ENCODE measurements around the gene SNRPD3. TPM values are rescaled to one million over a fixed set of nuclear protein-coding genes. Genes with fewer than 3 reads are reported as not detected.

SNRPD3 gene
- total and polyA plus RNA-seq, 9 of the 15 experiments (the other 6 are each of a cell fraction or from before 2014, with no cell fraction given), result 131 to 366 (median 274) TPM

DNA sequence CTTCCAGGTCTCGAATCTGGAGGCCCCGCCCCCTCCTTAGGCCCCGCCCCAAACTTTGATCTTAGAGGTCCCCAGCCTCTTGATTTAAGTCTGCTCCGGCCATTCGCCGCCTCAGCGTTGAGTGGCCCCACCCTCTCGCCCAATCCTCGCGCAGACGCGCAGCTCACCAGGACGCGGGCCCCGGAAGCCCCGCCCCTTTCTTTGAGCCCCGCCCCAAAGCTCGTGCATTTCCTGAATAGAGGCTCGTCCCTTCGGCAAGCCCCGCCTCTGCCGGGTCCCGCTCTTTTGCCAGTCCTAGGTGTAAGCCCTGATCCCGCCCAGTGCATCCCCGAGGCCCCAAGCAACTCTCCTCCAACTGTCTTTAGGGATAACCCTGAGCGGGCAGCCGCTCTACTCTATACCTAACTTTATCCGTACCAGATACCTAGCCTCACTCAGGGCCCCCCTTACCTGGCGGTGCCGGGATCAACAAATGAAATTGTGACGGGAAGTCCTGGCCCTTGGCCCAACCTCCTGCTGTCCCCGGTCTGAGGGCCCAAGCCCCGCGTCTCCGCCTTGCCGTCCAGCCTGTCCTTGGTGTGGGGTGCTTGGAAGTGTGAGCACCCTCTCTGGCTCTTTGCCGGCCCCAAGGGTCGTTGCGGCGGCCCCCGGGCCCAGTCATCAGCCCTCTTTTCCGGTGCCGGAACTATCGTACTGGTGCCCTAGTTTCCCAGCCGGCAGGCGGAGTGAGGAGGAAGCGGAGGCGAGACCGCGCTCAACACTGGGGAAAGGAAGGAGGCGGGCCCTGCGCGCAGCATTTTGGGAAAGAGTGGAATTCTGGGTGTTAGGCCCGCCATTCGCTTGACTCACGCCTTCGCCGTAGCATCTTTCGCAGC lies at the start of gene SNRPD3 (continued):
- TF ChIP-seq, protein P1, sequence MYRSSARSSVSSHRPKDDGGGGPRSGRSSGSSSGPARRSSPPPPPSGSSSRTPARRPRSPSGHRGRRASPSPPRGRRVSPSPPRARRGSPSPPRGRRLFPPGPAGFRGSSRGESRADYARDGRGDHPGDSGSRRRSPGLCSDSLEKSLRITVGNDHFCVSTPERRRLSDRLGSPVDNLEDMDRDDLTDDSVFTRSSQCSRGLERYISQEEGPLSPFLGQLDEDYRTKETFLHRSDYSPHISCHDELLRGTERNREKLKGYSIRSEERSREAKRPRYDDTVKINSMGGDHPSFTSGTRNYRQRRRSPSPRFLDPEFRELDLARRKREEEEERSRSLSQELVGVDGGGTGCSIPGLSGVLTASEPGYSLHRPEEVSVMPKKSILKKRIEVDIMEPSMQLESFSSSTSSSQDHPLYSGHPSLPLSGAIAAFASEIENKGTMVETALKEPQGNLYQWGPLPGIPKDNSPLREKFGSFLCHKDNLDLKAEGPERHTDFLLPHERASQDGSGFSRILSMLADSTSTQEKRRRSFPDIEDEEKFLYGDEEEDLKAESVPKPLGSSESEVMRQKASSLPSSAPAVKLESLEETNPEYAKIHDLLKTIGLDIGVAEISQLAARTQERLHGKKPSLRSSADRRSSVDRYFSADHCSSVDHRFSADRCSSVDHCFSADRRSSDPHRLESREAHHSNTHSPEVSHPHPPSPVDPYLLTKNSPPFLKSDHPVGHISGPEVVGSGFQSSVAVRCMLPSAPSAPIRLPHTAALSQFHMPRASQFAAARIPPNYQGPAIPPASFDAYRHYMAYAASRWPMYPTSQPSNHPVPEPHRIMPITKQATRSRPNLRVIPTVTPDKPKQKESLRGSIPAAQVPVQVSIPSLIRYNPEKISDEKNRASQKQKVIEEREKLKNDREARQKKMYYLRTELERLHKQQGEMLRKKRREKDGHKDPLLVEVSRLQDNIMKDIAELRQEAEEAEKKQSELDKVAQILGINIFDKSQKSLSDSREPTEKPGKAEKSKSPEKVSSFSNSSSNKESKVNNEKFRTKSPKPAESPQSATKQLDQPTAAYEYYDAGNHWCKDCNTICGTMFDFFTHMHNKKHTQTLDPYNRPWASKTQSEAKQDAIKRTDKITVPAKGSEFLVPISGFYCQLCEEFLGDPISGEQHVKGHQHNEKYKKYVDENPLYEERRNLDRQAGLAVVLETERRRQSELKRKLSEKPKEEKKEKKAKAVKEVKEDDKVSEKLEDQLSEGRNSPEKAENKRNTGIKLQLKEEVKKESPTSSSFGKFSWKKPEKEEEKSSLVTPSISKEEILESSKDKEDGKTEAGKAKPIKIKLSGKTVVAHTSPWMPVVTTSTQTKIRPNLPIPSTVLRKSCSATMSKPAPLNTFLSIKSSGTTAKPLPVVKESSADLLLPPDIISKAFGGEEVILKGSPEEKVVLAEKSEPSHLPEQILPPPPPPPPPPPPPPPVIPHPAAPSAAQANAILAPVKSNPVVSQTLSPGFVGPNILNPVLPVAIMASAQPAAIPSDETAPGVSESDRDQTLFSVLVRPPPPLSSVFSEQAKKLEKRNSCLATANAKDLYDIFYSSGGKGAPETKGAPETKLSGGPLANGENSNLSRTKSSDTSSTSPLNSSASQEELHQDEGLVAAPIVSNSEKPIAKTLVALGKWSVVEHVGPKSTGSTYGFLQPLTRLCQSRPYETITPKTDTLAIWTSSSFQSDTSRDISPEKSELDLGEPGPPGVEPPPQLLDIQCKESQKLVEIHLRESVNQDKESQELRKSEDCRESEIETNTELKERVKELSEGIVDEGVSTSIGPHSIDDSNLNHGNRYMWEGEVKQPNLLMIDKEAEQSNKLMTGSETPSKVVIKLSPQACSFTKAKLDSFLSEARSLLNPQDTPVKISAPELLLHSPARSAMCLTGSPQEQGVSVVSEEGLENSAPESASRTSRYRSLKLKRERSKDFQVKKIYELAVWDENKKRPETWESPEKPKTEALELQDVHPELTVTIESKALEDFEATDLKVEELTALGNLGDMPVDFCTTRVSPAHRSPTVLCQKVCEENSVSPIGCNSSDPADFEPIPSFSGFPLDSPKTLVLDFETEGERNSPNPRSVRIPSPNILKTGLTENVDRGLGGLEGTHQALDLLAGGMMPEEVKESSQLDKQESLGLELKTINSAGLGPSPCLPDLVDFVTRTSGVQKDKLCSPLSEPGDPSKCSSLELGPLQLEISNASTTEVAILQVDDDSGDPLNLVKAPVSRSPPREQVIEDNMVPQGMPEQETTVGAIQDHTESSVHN (IDR thresholded peaks at IDR 0.05; ENCODE audit: borderline replicate concordance in 1 of 2, low read depth in 1 of 2), result no peak
- TF ChIP-seq PCBP1 (IDR thresholded peaks at IDR 0.05; ENCODE audit: low read depth, low read length, poor library complexity, severe bottlenecking) (no peak), BRF1 (IDR thresholded peaks at IDR 0.05; ENCODE audit: borderline replicate concordance, extremely low read depth, insufficient read length) (no peak), DMBX1 (CRISPR knock-in tag; IDR thresholded peaks at IDR 0.05; ENCODE audit: borderline replicate concordance) (no peak), SAP30 (IDR thresholded peaks at IDR 0.05; ENCODE audit: borderline replicate concordance, insufficient read depth, low read depth, low read length, poor library complexity, severe bottlenecking) (no peak), SMAD1 (IDR thresholded peaks at IDR 0.05; ENCODE audit: low read depth, low read length, partially characterized antibody) (peak; percentile 26), GTF2E2 (tag; IDR thresholded peaks at IDR 0.05) (peak; percentile 93), ZNF668 (CRISPR knock-in tag; IDR thresholded peaks at IDR 0.05) (no peak)
- TF ChIP-seq, protein P2, sequence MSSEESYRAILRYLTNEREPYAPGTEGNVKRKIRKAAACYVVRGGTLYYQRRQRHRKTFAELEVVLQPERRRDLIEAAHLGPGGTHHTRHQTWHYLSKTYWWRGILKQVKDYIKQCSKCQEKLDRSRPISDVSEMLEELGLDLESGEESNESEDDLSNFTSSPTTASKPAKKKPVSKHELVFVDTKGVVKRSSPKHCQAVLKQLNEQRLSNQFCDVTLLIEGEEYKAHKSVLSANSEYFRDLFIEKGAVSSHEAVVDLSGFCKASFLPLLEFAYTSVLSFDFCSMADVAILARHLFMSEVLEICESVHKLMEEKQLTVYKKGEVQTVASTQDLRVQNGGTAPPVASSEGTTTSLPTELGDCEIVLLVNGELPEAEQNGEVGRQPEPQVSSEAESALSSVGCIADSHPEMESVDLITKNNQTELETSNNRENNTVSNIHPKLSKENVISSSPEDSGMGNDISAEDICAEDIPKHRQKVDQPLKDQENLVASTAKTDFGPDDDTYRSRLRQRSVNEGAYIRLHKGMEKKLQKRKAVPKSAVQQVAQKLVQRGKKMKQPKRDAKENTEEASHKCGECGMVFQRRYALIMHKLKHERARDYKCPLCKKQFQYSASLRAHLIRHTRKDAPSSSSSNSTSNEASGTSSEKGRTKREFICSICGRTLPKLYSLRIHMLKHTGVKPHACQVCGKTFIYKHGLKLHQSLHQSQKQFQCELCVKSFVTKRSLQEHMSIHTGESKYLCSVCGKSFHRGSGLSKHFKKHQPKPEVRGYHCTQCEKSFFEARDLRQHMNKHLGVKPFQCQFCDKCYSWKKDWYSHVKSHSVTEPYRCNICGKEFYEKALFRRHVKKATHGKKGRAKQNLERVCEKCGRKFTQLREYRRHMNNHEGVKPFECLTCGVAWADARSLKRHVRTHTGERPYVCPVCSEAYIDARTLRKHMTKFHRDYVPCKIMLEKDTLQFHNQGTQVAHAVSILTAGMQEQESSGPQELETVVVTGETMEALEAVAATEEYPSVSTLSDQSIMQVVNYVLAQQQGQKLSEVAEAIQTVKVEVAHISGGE (CRISPR knock-in tag; IDR thresholded peaks at IDR 0.05), result peak; percentile 94 to 99 (median 99)
- TF ChIP-seq, protein P3, sequence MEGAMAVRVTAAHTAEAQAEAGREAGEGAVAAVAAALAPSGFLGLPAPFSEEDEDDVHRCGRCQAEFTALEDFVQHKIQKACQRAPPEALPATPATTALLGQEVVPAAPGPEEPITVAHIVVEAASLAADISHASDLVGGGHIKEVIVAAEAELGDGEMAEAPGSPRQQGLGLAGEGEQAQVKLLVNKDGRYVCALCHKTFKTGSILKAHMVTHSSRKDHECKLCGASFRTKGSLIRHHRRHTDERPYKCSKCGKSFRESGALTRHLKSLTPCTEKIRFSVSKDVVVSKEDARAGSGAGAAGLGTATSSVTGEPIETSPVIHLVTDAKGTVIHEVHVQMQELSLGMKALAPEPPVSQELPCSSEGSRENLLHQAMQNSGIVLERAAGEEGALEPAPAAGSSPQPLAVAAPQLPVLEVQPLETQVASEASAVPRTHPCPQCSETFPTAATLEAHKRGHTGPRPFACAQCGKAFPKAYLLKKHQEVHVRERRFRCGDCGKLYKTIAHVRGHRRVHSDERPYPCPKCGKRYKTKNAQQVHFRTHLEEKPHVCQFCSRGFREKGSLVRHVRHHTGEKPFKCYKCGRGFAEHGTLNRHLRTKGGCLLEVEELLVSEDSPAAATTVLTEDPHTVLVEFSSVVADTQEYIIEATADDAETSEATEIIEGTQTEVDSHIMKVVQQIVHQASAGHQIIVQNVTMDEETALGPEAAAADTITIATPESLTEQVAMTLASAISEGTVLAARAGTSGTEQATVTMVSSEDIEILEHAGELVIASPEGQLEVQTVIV (CRISPR knock-in tag; IDR thresholded peaks at IDR 0.05; ENCODE audit: borderline replicate concordance), result no peak
